ENCODE measurements around the gene ZSCAN18.

GRCh38 chr19:58037927-58038687 is 59.9 kb downstream of the ZSCAN18 start:
- TF ChIP-seq POLR2A (IDR thresholded peaks at IDR 0.05; ENCODE audit: low read length) (no peak), GATA1 (IDR thresholded peaks at IDR 0.05; ENCODE audit: low read depth, low read length) (no peak)

Data from erythroblast (primary cell).